ENCODE measurements around the gene ARHGAP15. TPM values are rescaled to one million over a fixed set of nuclear protein-coding genes. Genes with fewer than 3 reads are reported as not detected.

ARHGAP15 gene
- total and polyA plus RNA-seq, 3 donors from 2014 or later: 2.2 to 15.0 (median 7.7) TPM

DNA sequence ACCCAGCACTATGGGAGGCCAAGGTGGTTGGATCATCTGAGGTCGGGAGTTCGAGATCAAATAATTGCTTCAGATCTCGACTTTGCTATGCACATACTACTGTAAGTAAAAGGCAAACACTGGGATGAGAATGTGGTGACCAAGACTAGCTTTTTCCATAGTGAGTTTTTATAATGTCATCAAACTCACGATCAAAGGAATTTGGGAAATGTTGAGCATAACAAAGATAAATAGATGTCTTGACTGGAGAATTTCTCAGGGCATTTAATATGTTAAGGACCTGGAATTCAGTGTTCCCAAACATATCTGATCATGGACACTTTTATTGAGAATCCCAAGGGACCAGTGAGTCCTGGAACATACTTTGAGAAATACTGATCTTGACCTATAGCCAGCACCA, 205.6 kb downstream of the ARHGAP15 start:
- intact Hi-C loops (cut with DNase I; ENCODE audit: low total_unique reads): no loop called here
- no peaks in the 10 kb centered on the region for H3K9me3 ChIP-seq
- H3K4me1 ChIP-seq: no peaks in the 10 kb centered on the region
- TF ChIP-seq CTCF (IDR thresholded peaks at IDR 0.05) (no peak), POLR2A (IDR thresholded peaks at IDR 0.05) (no peak)
- H3K4me3 ChIP-seq: no peak overlapping the region
- no peaks in the 10 kb centered on the region for H3K27me3 ChIP-seq
- no peak overlapping the region for H3K27ac ChIP-seq
- 75 to 84% methylated on average over 4 of the region's 4 CpGs for WGBS, 2 donors
- DNase-seq: no peak
- no peaks in the 10 kb centered on the region for H3K36me3 ChIP-seq (ENCODE audit: low read depth, missing control alignments)

DNA sequence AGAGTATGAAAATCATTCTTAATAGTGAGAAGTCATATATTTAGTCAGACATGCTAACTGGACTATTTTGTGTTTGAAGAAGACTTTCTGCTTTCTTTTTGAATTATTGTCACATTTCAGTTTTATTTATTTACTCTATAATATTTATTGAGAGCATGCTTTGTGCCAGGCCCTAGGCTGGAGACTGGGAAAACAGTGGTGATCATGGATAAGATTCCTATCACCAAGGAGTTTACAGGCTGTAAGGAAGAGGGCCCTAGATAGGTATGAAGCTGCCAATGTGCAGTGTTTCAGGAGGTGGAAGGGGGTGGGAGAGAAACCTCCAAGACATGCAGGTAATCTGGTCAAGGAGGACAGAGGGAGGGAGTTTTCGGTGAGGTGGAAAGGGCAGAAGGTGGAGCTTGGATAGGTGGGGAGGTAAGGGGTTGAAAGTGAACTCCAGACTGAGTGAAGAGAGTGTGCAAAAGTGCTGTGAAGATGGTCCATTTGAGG, 207.5 kb downstream of the ARHGAP15 start:
- Histone ChIP-seq H3K27ac (no peak overlapping the region), H3K27me3 (no peaks in the 10 kb centered on the region), H3K4me3 (no peak overlapping the region), H3K4me1 (no peaks in the 10 kb centered on the region), H3K36me3 (ENCODE audit: low read depth, missing control alignments) (no peaks in the 10 kb centered on the region), H3K9me3 (no peaks in the 10 kb centered on the region)
- DNase-seq: no peak
- no peak for TF ChIP-seq POLR2A (IDR thresholded peaks at IDR 0.05)
- no peak for TF ChIP-seq CTCF (IDR thresholded peaks at IDR 0.05)
- WGBS, 2 donors: 93 to 100% methylated on average over 1 of the region's 1 CpG
- intact Hi-C loops (cut with DNase I; ENCODE audit: low total_unique reads): no loop called here

- Histone ChIP-seq H3K27ac (no peak overlapping the region), H3K4me3 (no peak overlapping the region), H3K9me3 (no peaks in the 10 kb centered on the region), H3K4me1 (no peaks in the 10 kb centered on the region), H3K36me3 (ENCODE audit: low read depth, missing control alignments) (no peaks in the 10 kb centered on the region), H3K27me3 (no peaks in the 10 kb centered on the region)
- TF ChIP-seq POLR2A (IDR thresholded peaks at IDR 0.05) (no peak), CTCF (IDR thresholded peaks at IDR 0.05) (no peak)
- no peak for DNase-seq
- intact Hi-C loops (cut with DNase I; ENCODE audit: low total_unique reads): no loop called here
- WGBS, 2 donors: 96 to 97% methylated on average over 2 of the region's 2 CpGs
Measured at GRCh38 chr2:143341478-143341877, 212.3 kb downstream of the ARHGAP15 start.

DNA sequence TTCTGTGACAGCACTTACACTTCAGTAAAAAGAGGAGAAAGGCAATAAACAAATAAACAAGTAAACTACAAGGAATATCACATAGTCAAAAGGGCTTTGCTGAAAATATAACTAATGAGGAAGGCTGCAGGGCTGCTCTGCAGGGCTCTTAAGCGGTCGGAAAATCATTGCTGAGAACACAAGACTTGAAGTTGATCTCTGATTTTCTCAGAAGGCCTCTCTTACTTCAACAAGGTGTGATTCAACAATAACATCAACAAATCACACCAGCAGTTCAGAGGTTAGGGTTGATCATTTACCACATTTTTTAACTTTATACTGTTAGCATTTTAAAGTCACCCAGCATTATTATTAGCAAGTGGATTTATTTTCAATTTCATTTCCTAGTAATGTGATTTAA, 215.6 kb downstream of the ARHGAP15 start:
- H3K27ac ChIP-seq: no peak overlapping the region
- intact Hi-C loops (cut with DNase I; ENCODE audit: low total_unique reads): no loop called here
- H3K36me3 ChIP-seq (ENCODE audit: low read depth, missing control alignments): no peaks in the 10 kb centered on the region
- no peaks in the 10 kb centered on the region for H3K4me1 ChIP-seq
- no peak overlapping the region for H3K4me3 ChIP-seq
- WGBS, 2 donors: 93 to 96% methylated on average over 2 of the region's 2 CpGs
- H3K9me3 ChIP-seq: no peaks in the 10 kb centered on the region
- no peaks in the 10 kb centered on the region for H3K27me3 ChIP-seq
- DNase-seq: no peak
- TF ChIP-seq CTCF (IDR thresholded peaks at IDR 0.05) (no peak), POLR2A (IDR thresholded peaks at IDR 0.05) (no peak)
